Measurements from ENCODE around the gene CRABP2. TPM values are rescaled to one million over a fixed set of nuclear protein-coding genes. Genes with fewer than 3 reads are reported as not detected.

CRABP2 gene
- total RNA-seq: 1 to 10 TPM in 3 of 4 donors, not detected in 1; 4.5 to 8.8 (median 8.8) TPM

GRCh38 chr1:156705321-156705917, at the start of gene CRABP2:
CRABP2 (minus strand) TSS chr1:156705583; CDS start chr1:156705446, 137 bp downstream.
- DNase-seq (ENCODE audit: low spot score): no peak
- TF ChIP-seq CTCF (IDR thresholded peaks at IDR 0.05): no peak
- peak; percentile 4 for ATAC-seq (ENCODE audit: low FRiP score)

- DNase-seq (ENCODE audit: low spot score): no peak
- no peak for ATAC-seq (ENCODE audit: low FRiP score)
- TF ChIP-seq CTCF (IDR thresholded peaks at IDR 0.05): no peak
Observed at GRCh38 chr1:156754219-156754618, 48.8 kb upstream of the CRABP2 start.

GRCh38 chr1:156752843-156753482, 47.6 kb upstream of the CRABP2 start:
- no peak for ATAC-seq (ENCODE audit: low FRiP score)
- TF ChIP-seq CTCF (IDR thresholded peaks at IDR 0.05): no peak
- DNase-seq (ENCODE audit: low spot score): no peak

GRCh38 chr1:156751757-156752481, 46.5 kb upstream of the CRABP2 start:
- DNase-seq (ENCODE audit: low spot score) (peak; percentile 82), ATAC-seq (ENCODE audit: low FRiP score) (peak; percentile 70)
- TF ChIP-seq CTCF (IDR thresholded peaks at IDR 0.05): no peak

- ATAC-seq (ENCODE audit: low FRiP score) (no peak), DNase-seq (ENCODE audit: low spot score) (no peak)
Observed at GRCh38 chr1:156751451-156751756, 46.0 kb upstream of the CRABP2 start, which contains the start of gene HDGF. HDGF (minus strand) TSS chr1:156751675; CDS start chr1:156751429, 246 bp downstream.

GRCh38 chr1:156750711-156751450, 45.5 kb upstream of the CRABP2 start:
- no peak for DNase-seq (ENCODE audit: low spot score)
- TF ChIP-seq CTCF (IDR thresholded peaks at IDR 0.05): no peak
- no peak for ATAC-seq (ENCODE audit: low FRiP score)

More at GRCh38 chr1:156751451-156751756, 46.0 kb upstream of the CRABP2 start, which contains the start of gene HDGF:
- TF ChIP-seq CTCF (IDR thresholded peaks at IDR 0.05): no peak

All from omental fat pad (tissue), 4 donors.